Astrocyte (in vitro differentiated cells and primary cell): ENCODE data around the gene ASB18. TPM values are rescaled to one million over a fixed set of nuclear protein-coding genes. Genes with fewer than 3 reads are reported as not detected.

Experiments used
- DNase-seq: peaks from one replicate; pipeline ENCODE4 v3.0.0-alpha.2; 2010; ENCODE audit warnings: low read depth
- FAIRE-seq: peaks from 2 replicates; lab custom pipeline; 2011; peaks lifted over from hg19 to GRCh38; lab: Jason Lieb, UNC
- H2AFZ ChIP-seq: 2 replicates; pipeline ENCODE4 v1.6.0; 2012; ENCODE audit warnings: low read depth, low read length, inconsistent platforms
- H3K27ac ChIP-seq: 2 replicates; pipeline ENCODE4 v1.5.1; 2011; ENCODE audit warnings: low read depth, low read length, inconsistent platforms
- H3K27me3 ChIP-seq: 2 replicates; pipeline ENCODE4 v1.6.0; 2011; ENCODE audit warnings: low read length, inconsistent platforms; ENCODE audit not compliant: insufficient read depth
- H3K36me3 ChIP-seq: 2 replicates; pipeline ENCODE4 v1.5.1; 2011; ENCODE audit warnings: low read length, inconsistent platforms; ENCODE audit not compliant: insufficient read depth
- H3K4me1 ChIP-seq: 2 replicates; pipeline ENCODE4 v1.5.1; 2011; ENCODE audit warnings: low read length, inconsistent platforms; ENCODE audit not compliant: insufficient read depth
- H3K4me2 ChIP-seq: 2 replicates; pipeline ENCODE4 v1.6.0; 2012; ENCODE audit warnings: low read length, inconsistent platforms
- H3K4me3 ChIP-seq: 2 replicates; pipeline ENCODE4 v1.5.1; 2011; ENCODE audit warnings: low read depth, mild to moderate bottlenecking, low read length, inconsistent platforms; ENCODE audit not compliant: insufficient read depth
- H3K79me2 ChIP-seq: 2 replicates; pipeline ENCODE4 v1.6.0; 2012; ENCODE audit warnings: mild to moderate bottlenecking, low read length, inconsistent platforms; ENCODE audit not compliant: insufficient read depth
- H3K9ac ChIP-seq: 2 replicates; pipeline ENCODE4 v1.6.0; 2012; ENCODE audit warnings: mild to moderate bottlenecking, low read length, inconsistent platforms
- H3K9me3 ChIP-seq: 2 replicates; pipeline ENCODE4 v1.5.1; 2012; ENCODE audit warnings: low read depth, mild to moderate bottlenecking, low read length, inconsistent platforms; ENCODE audit not compliant: insufficient read depth
- H4K20me1 ChIP-seq: 2 replicates; pipeline ENCODE4 v1.6.0; 2012; ENCODE audit warnings: low read length, inconsistent platforms; ENCODE audit not compliant: insufficient read depth
- H3K27ac Mint-ChIP-seq: one replicate; pipeline ENCODE4 v1.8.0; 2021; ENCODE audit warnings: mild to moderate bottlenecking, mixed read lengths; ENCODE audit not compliant: unreplicated experiment
- H3K27me3 Mint-ChIP-seq: one replicate; pipeline ENCODE4 v1.8.0; 2021; ENCODE audit warnings: low read depth, mixed read lengths; ENCODE audit not compliant: unreplicated experiment
- H3K36me3 Mint-ChIP-seq: one replicate; pipeline ENCODE4 v1.8.0; 2021; ENCODE audit warnings: low read depth, mixed read lengths; ENCODE audit not compliant: unreplicated experiment
- H3K4me1 Mint-ChIP-seq: one replicate; pipeline ENCODE4 v1.8.0; 2021; ENCODE audit warnings: low read depth, mixed read lengths; ENCODE audit not compliant: unreplicated experiment
- H3K4me3 Mint-ChIP-seq: one replicate; pipeline ENCODE4 v1.8.0; 2021; ENCODE audit warnings: mild to moderate bottlenecking, moderate library complexity, mixed read lengths; ENCODE audit not compliant: unreplicated experiment
- H3K9me3 Mint-ChIP-seq: one replicate; pipeline ENCODE4 v1.8.0; 2021; ENCODE audit warnings: mild to moderate bottlenecking, mixed read lengths; ENCODE audit not compliant: unreplicated experiment
- EZH2 ChIP-seq: IDR thresholded peaks from 2 replicates; pipeline ENCODE4 v1.6.1; 2012; ENCODE audit warnings: mild to moderate bottlenecking, low read length, inconsistent platforms; ENCODE audit not compliant: insufficient read depth
- total RNA-seq: library from RNA; stranded (reverse); gene quantifications from 2 replicates; pipeline ENCODE4 v1.2.1, GENCODE V29; 2021
- TF ChIP-seq, protein P1 (sequence below): IDR thresholded peaks from 2 replicates; pipeline ENCODE4 v1.5.1; 2011; ENCODE audit warnings: low read depth, mild to moderate bottlenecking, inconsistent platforms, low read length, moderate library complexity; ENCODE audit not compliant: insufficient read depth

ASB18 gene
- total RNA-seq, 1 donor from 2014 or later, result not detected

- H4K20me1 ChIP-seq, result no peaks in the 10 kb centered on the region
- H3K27ac Mint-ChIP-seq, result peak overlapping the region; percentile 89
- peaks cover 38% of the 10 kb centered on the region for H3K9me3 Mint-ChIP-seq
- H3K36me3 Mint-ChIP-seq, result peaks cover 3% of the 10 kb centered on the region
- peaks cover 9% of the 10 kb centered on the region for H3K4me1 Mint-ChIP-seq
- peaks cover 5% of the 10 kb centered on the region for H3K79me2 ChIP-seq
- peak overlapping the region; percentile 47 for H2AFZ ChIP-seq
- peaks cover 23% of the 10 kb centered on the region for H3K4me1 ChIP-seq
- H3K27me3 Mint-ChIP-seq, result peaks cover 63% of the 10 kb centered on the region
- peak overlapping the region; percentile 90 for H3K4me2 ChIP-seq
- peak overlapping the region; percentile 11 for H3K4me3 ChIP-seq
- H3K9me3 ChIP-seq, result no peaks in the 10 kb centered on the region
- FAIRE-seq, result no peak
- H3K27ac ChIP-seq, result no peak overlapping the region
- DNase-seq, result no peak
- TF ChIP-seq EZH2, result no peak
- TF ChIP-seq, protein P1, sequence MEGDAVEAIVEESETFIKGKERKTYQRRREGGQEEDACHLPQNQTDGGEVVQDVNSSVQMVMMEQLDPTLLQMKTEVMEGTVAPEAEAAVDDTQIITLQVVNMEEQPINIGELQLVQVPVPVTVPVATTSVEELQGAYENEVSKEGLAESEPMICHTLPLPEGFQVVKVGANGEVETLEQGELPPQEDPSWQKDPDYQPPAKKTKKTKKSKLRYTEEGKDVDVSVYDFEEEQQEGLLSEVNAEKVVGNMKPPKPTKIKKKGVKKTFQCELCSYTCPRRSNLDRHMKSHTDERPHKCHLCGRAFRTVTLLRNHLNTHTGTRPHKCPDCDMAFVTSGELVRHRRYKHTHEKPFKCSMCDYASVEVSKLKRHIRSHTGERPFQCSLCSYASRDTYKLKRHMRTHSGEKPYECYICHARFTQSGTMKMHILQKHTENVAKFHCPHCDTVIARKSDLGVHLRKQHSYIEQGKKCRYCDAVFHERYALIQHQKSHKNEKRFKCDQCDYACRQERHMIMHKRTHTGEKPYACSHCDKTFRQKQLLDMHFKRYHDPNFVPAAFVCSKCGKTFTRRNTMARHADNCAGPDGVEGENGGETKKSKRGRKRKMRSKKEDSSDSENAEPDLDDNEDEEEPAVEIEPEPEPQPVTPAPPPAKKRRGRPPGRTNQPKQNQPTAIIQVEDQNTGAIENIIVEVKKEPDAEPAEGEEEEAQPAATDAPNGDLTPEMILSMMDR, result no peak
- H3K9ac ChIP-seq, result peak overlapping the region; percentile 29
- peaks cover 70% of the 10 kb centered on the region for H3K27me3 ChIP-seq
- peak overlapping the region; percentile 34 for H3K4me3 Mint-ChIP-seq
- no peaks in the 10 kb centered on the region for H3K36me3 ChIP-seq
These were observed 94.2 kb downstream of the ASB18 start for GRCh38 chr2:236169741-236170589.

GRCh38 chr2:236169151-236169721 is 95.0 kb downstream of the ASB18 start:
- Mint-ChIP-seq H3K4me1 (peaks cover 8% of the 10 kb centered on the region), H3K27me3 (peaks cover 60% of the 10 kb centered on the region), H3K9me3 (peaks cover 36% of the 10 kb centered on the region), H3K27ac (peak overlapping the region; percentile 86), H3K36me3 (peaks cover 3% of the 10 kb centered on the region), H3K4me3 (peak overlapping the region; percentile 34)
- Histone ChIP-seq H3K36me3 (no peaks in the 10 kb centered on the region), H3K9me3 (no peaks in the 10 kb centered on the region), H3K4me2 (peak overlapping the region; percentile 90), H3K27me3 (peaks cover 75% of the 10 kb centered on the region), H3K27ac (no peak overlapping the region), H4K20me1 (no peaks in the 10 kb centered on the region), H3K9ac (no peak overlapping the region), H3K4me3 (peak overlapping the region; percentile 11), H3K4me1 (peaks cover 22% of the 10 kb centered on the region), H3K79me2 (peaks cover 5% of the 10 kb centered on the region), H2AFZ (peak overlapping the region; percentile 39)
- peak; percentile 7 for TF ChIP-seq EZH2
- TF ChIP-seq, protein P1, result no peak
- DNase-seq, result no peak
- no peak for FAIRE-seq
